ENCODE data around the gene COL16A1. TPM values are rescaled to one million over a fixed set of nuclear protein-coding genes. Genes with fewer than 3 reads are reported as not detected.
A peak's percentile ranks its signal among the peaks of the same experiment; 100 is the strongest.

COL16A1 gene
- 0.33 and 0.53 TPM in 2 replicates for total RNA-seq

DNA sequence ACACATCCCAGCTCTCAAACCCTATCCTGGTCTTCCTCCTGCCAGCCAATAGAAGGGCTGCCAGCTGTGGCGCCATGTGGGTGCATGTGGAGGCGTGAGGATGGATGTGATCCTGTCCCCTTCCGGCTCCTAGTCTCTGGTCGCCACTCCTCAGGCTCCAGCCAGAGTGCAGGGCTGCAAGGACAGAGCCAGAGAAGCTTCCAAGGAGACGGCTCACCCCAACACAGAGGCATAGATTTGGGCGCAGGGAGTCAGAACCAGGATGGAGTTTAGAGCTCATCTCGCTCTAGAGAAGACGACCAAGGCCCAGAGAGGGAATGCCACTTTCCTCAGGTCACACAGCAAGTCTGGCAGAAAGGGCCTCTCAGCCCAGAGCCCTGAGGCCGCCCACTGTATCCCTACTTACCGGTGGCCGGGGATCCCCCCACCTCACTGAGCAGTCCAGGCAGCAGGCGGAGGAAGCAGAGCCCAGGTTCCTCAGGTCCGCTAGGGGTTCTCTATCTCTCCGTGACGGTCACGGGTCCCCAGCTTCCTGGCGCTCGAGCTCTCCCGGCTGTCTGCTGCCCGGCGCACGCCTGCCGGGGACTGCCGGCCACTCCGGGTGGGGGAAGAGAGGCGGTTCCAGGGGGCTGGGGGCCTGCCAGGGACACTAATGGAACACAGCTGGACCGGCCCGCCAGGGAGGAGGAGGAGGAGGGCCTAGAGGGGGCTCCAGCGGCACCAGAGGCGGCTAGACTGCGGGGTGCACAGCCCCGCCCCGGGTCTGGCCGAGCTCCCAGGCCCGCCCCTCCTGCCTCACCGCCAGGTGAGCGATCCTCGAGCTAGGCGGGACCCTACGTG is at the start of gene COL16A1:
Gene COL16A1, minus strand, starts transcription at position 587 of the 840 bp plus-strand sequence. CDS start 1,824 bp downstream, outside the sequence.
- DNase-seq (ENCODE audit: low read depth, low spot score), result no peak

DNA sequence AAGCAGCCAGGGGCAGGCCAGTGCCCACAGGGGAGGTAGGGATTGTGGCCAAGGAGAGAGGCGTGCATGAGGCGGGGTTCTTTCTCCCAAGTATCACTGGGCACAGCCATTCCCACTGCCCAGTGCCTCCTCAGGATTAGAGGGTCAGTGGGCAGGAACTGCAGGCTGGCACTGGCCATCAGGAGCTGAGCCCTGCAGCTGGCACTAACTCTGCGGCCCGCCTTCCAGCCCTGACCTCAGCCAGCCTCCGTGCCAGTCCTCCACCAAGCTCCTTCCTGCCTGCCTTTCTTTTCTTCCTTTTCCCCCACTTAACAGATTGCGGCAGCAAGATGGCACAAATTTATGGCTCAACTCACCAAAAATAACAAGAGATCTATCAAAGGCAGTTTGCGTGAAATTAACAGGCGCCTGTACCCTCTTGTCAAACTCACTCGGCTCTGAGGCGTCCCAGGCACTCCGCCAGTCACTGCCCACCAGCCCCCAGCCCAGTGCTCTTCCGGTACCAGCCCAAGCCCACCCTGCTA is 49.2 kb upstream of the COL16A1 start:
- DNase-seq (ENCODE audit: low read depth, low spot score), result no peak

DNA sequence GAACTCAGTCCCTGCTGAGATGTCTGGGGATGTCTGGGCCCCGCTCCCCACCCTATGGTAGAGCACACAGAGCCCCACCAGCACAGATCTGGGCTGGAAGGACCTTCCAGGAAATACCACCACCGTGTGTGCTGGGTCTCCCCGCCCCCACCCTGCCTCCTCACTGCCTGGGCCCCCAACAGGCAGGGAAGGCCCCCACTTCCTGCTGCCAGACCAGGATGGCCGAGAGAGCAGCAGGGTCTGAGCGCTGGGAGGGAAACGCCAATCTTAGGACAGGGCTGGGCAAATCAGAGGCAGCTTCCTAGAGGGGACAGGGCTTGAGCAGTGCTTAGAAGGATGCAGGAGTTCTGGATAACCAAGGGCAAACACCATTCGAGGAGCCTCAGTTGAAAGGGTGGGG is 48.4 kb upstream of the COL16A1 start:
- DNase-seq (ENCODE audit: low read depth, low spot score), result no peak

DNA sequence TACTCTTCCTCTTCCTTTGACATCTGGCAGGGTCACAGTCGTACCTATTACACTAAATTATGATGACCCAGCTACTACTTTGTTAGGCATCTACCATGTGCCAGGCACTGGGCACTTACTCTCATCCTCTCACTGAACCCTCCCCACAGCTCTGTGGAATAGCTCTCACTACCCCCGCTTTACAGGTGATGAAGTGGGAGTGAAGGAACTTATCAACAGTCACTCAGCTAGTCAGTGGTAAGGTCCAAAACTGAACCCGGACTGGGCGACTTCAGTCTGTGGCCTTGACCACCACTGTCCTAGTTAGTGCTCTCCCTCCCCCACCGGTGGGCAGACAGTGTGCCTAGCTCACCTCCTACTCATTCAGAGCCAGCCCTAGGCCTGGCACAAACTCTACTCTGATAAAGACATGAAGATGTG is 48.0 kb upstream of the COL16A1 start:
- no peak for DNase-seq (ENCODE audit: low read depth, low spot score)

DNA sequence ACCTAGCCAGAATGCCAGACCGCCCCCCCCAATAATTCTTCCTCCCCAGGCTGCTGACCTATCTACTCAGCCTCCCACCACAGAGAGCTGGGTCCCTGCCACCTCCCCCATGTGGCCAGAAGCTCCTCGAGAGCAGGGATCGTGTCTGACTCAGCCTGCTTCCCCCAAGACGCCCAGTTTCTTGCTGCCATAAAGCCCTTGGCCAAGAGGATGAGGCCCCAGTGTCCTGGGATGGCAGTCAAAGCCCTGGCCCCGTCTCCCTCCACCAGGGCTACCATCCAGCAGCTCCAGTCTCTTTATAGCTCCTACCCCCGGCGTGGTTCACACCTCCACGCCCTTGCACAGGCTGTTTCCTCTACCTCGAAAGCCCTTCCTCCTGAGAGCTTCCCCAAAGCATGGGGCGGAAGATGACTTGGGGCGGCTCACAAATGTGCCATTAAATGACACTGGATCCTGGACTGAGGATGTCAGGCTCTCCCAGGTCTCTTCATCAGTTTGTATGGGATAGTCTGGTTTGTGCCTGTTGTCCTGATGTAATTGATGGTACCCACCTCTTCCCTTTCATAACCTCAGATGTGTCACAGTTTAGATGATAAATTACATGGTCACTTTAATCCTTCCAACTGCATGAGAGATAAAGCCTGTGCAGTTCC is 47.2 kb upstream of the COL16A1 start:
- DNase-seq (ENCODE audit: low read depth, low spot score), result no peak

DNA sequence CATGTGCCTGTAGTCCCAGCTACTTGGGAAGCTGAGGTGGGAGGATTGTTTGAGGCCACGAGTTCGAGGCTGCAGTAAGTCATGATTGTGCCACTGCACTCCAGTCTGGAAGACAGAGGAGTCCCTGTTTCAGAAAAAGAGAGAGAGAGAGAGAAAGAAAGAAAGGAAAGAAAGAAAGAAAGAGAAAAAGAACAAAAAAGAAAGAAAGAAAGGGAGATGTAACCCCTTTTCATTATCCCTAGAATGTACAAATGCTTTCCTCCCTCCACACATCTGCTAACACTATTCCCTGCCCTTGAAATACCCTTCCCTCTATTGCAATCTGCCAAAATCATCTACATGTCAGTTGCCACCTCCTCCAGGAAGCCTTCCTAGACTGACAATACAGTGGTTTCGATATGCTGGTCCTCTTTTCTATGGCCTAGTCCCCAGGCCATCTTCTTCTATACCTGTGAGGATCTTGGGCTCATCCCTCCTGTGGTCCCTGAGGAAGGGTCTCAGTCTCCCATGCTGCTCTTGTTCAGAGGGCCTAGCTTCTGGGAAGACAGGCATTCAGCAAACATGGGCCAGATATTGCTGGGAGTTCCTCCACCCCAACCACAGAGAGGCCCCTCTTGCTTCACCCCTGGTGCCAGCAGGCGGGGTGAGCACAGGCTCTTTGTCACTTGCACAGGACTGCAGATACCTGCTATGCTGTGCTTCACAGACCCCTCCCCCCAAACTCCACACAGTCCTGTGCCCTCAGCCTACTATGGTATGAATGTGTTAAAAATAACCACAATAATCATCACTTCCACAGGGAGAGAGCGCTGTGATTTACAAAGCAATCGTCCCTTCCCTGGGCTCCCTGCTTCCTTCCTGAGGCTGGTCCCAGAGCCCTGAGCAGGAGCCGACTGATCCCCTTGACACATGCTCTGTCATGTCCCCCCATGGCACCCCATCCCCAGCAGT is 46.2 kb upstream of the COL16A1 start:
- DNase-seq (ENCODE audit: low read depth, low spot score), result no peak

DNA sequence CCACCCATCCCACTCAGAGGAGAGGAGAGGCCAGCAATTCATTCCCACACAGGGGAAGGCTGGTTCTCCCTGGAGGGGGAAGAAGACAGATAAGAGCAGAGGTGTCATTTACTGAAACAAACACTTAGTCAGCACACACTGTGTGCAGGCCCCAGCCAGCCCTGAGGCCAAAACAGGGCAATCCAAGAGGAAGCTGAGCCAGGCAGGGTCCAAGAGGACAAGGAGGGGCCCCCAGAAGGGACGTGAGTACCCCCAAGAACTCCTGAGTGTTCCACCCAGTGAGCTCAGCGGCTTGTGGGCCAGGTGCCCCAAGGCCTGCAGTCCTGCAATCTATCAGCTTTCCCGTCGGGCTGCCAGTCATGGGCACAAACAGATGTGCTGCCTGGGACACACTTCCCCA is 44.5 kb upstream of the COL16A1 start:
- DNase-seq (ENCODE audit: low read depth, low spot score), result no peak

DNA sequence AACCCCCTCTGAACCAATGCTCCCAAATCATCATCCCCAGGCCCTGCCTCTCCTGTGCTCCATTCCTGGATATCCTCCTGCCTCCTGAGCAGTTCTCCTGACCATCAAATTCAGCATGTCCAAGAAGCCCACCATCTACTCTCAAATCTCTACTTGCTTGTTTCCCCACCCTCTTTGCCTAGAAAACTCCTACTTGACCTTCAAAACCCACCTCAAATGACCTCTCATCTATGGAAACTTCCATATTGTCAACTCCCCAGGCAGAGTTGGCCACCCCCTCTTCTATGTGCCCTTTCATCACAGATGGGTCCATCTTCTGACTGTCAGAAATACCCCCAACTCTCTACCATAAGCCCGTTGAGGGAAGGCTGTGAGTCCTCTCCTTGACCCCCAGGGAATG is 43.5 kb upstream of the COL16A1 start:
- DNase-seq (ENCODE audit: low read depth, low spot score), result no peak

DNA sequence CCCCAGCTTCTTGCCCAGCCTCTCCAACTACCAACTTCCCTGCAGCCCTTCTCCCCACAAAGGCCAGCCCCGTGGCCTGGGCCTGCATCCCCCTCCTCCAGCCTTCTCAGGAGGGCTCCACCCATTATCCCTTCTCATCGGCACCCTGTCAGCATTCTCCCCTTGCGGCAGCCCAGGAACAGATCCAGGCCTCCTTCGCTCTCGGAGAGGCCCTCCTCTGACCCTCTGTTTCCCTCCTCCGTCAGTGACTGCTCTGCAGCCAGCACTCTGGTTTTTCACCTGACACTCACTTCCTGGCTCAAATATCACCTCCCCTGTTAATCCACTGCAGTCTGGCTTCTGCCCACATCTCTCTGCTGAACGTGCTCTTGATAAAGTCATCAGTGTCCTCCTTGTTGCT is 42.9 kb upstream of the COL16A1 start:
- no peak for DNase-seq (ENCODE audit: low read depth, low spot score)

DNA sequence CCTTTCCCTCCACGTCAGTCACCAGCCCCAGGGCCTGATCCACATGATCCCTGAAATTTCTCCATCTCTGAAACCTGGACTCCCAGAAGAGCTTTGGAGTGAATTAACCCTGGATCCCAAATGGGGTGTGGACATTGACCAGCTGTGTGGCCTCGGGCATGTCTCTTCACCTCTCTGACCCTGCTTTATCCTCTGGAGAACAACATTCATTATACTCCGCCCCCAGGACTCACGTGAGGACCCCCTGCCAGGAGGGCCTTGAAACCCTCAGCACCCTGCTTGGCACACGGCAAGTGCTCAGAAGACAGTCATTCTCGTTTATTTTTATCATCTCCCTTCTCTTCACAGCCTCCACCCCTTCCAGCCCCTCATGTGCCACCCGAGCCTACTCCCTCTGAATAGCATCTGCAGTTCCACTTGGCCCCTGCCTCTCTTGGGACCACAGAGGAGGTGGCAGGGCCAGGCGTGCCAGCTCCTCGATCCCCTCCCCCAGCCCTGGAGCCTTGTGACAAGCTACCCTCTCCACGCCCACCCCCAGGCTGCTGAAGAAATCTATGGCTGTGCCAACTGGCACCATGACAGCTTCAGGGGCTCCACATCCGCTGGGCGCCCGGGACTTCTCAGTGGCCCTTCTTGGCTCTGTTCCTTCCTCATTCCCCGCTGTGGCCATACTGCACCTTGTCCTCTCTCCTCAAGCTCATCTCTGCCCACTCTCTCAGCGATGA is 42.3 kb upstream of the COL16A1 start:
- no peak for DNase-seq (ENCODE audit: low read depth, low spot score)

DNA sequence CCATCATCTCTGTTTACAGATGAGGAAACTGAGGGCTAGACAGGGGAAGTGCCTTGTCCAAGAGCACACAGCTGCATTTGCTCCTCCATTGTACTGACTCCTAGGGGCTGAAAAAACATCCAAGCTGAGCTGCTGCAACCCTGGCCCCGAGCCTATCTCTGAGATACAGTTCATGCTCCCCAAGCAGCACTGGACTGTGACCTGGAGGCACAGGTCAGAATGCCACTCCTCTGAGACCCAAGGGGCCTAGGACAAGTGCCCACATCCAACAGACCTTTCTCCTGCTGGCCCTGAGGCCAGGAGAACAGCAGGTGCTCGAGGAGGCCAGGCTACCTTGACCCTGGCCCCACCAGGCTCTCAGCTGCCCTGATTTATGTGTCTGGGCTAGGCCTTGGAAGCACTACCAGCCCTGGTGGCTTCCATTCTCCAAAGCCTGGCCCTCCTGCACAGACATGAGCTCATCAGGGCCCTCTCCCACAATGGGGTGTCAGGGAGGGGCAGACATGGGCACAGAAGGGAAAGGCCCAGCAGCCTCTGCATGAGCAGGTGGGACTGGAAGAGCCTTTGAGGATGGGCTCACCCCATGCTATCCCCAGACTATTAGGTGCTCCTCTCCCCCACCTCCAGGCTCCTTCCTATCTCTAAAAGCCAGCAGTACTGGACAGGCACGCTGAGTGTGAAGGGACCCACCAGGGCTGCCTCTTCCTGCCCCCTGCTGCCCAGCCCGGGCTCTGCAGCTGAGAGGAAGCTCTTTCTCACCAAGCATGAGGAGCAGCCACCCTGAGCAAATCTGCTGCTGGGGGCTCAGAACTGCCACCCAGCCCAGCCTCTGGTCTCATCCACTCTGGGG is 41.5 kb upstream of the COL16A1 start:
- peak; percentile 19 for DNase-seq (ENCODE audit: low read depth, low spot score)

DNA sequence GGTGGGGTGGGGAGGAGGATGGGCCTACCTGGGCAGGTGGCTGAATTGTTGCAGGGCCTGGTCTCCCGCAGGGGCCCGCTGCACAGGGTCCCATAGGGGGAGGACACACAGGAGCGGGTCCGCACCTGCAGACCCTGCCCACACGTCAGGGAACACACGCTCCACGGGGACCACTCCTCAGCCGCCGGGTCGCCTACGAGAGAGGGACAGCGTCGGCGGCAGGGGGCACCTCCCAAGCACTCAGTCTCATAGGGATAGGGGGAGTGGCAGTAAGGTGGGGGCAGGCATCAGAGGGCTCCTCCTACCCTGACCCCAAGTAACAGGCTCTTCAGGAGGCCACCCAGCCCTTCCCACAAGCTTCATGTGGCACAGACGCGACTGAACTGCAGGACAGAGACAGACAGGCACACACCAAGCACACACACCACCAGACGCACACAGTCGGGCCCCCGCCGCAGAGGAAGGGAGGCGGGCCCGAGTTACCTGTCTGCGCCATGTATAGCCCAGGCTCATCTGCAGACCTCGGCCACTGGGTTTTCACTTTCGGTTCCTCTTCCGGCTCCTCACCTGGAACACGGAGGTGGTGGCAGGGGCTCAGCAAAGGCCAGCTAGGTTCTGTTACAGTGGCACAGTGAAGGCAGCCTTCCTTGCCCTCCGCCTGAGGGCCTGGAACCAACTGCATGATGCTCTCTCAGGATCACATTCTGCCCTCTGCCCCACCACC is 40.5 kb upstream of the COL16A1 start:
- no peak for DNase-seq (ENCODE audit: low read depth, low spot score)

DNA sequence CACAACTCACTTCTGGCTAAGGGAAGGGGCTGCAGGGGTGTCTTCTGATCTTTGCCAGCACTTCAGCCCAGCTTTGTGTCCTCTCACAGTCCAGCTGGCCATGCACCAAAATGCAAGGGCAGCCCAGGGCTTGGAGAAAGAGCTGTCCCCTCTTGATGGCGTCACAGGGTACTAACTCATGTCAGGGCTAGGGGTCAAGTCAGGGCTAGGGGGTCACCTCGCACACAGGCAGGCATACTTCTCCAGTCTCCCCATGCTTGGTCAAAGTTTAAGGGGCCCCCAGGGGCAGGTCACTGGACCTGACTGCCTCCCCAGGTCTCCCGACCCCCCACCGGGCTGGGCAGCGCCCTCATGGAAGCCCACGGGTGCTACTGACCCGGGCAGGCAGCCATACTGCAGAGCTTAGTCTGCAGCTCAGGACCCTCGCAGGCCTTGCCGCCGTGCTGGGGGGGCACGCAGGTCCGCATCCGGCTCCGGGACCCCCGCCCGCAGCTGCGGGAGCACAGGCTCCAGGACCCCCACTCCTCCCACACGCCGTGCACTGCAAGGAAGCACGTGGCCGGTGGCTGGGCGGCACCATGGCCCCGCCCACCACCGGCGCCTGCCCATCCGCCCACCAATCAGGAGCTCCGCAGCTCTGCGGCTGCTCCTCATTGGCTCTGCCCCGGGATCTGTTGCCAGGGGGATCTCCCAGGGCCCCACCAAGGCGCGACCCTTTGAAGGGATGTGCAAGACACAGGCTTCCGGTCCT is 38.8 kb upstream of the COL16A1 start:
- DNase-seq (ENCODE audit: low read depth, low spot score), result no peak

DNA sequence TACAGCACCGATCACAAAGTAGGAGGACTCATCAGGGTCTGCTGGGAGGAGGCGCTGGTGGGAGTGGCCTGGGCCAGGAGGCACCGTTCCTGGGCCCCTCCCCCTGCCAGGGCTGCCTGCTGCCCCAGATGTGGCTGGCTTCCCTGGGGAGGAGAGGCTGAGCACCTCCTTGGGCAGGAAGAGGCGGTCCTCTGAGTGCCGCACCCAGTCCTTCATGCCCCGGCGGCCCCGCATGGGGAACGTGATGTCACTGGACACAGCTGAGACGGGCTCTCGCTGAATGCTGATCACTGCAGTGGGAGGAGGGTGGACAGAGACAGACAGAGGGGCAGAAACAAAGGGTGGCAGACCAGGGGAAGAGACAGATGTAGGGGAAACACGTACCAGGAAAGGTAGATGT is 35.5 kb upstream of the COL16A1 start:
- DNase-seq (ENCODE audit: low read depth, low spot score), result no peak

DNA sequence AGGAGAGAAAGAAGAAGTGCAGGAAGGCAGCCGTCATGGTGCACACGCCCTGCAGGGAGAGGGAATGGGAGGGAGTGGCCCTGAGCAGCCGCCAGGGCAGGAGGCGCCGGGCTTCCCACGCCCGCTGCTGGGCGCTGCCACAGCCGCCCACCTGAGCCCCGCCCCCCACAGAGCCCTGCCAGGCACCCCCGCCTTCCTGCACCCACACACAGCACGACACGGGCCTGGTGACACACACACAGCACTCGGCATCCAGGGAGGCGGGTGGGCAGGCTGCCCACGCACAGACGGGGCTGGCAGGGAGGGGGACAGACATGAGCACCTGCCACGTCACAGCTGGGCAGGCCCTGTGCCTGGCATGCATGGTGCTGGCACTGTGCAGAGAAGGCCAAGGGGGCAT is 32.9 kb upstream of the COL16A1 start:
- DNase-seq (ENCODE audit: low read depth, low spot score), result no peak

DNA sequence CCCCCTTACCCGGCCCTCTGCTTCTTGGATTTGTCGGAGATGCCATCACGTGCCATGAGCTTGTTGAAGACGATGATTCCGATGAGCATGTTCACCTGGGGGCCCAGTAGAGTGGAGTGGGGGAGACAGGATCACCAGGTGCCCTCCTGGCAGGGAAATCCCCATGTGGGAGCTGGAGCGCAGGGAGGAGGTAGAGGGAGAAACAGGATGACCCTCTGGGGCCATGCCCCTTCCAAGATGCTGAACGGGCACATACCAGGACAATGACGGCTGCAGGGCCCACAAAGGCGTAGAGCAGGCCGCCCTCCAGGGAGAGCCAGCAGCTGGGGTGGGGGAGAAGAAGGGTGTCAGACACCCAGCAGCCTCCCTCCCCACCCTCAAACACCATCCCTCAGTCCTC is 31.8 kb upstream of the COL16A1 start:
- no peak for DNase-seq (ENCODE audit: low read depth, low spot score)

DNA sequence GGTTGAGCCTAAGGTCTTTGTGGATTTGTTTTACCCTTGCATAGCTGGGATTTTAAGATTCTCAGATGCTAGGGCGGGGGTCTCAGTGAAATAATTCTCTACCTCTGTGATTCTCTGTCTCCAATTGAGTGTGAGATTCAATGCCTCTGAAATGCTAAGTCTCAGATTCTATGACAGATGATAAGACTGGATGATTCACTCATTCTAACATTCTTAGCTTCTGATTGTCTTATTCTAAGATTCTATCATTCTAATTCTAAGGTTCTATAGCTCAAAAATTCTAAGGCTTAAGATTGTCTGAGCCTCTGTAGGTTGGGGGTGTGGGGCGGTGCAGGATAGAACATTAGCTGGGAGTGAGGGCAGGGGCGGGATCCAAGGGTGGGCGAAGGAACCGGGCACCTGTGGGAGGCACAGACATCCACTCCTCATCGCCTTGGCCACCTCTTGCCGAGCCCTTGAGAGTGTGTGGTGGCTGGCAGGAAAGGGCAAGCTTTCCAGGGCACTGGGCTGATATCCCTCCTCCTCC is 30.8 kb upstream of the COL16A1 start:
- no peak for DNase-seq (ENCODE audit: low read depth, low spot score)
